Uterus (tissue), 2 donors: ENCODE results near the gene CROT.

ENCODE experiments used
- POLR2A ChIP-seq, 2 donors: fragments of 450-650 bp; IDR thresholded peaks; one replicate each; pipeline ENCODE4 v1.6.1; 2016; ENCODE audit warnings: antibody characterized with exemption in 2 of 2, mild to moderate bottlenecking in 1 of 2, moderate library complexity in 1 of 2
- TF ChIP-seq, protein P1 (sequence below), 4 experiments: fragments of 200-600 bp in 2 of 4; fragments of 450-650 bp in 2 of 4; sonication (generic) in 2 of 4; IDR thresholded peaks; one replicate each; pipeline ENCODE4 v1.5.1; 2016 to 2019; ENCODE audit warnings: antibody characterized with exemption in 4 of 4, mild to moderate bottlenecking in 2 of 4, moderate library complexity in 1 of 4

DNA sequence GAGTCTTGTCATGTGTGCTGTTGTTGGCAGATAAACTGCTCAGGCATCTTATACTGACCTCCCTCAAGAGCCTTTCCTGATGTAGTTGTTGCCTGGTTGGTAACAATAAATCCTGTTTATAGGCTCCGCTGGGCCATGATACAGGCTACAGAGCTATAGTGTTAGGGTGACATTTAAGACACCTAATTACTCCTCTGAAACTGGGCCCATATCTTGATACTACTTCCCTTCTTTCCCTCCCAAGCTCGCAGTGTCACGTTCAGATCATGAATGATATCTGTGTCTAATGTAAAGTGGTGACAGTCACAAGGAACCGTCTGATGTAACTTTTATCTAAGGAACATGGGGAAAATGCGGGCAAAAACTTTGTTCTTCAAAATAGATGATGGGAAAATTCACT lies 35.4 kb downstream of the CROT start:
- TF ChIP-seq, protein P1, sequence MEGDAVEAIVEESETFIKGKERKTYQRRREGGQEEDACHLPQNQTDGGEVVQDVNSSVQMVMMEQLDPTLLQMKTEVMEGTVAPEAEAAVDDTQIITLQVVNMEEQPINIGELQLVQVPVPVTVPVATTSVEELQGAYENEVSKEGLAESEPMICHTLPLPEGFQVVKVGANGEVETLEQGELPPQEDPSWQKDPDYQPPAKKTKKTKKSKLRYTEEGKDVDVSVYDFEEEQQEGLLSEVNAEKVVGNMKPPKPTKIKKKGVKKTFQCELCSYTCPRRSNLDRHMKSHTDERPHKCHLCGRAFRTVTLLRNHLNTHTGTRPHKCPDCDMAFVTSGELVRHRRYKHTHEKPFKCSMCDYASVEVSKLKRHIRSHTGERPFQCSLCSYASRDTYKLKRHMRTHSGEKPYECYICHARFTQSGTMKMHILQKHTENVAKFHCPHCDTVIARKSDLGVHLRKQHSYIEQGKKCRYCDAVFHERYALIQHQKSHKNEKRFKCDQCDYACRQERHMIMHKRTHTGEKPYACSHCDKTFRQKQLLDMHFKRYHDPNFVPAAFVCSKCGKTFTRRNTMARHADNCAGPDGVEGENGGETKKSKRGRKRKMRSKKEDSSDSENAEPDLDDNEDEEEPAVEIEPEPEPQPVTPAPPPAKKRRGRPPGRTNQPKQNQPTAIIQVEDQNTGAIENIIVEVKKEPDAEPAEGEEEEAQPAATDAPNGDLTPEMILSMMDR (IDR thresholded peaks at IDR 0.05) = no peak
- no peak for TF ChIP-seq POLR2A (IDR thresholded peaks at IDR 0.05)
